ENCODE measurements around the gene GNG11. TPM values are rescaled to one million over a fixed set of nuclear protein-coding genes. Genes with fewer than 3 reads are reported as not detected.

GNG11 gene
- total RNA-seq, 1 donor from 2014 or later: 0.86 TPM

- H3K9me3 ChIP-seq (ENCODE audit: low read depth): no peaks in the 10 kb centered on the region
- TF ChIP-seq, protein P1, sequence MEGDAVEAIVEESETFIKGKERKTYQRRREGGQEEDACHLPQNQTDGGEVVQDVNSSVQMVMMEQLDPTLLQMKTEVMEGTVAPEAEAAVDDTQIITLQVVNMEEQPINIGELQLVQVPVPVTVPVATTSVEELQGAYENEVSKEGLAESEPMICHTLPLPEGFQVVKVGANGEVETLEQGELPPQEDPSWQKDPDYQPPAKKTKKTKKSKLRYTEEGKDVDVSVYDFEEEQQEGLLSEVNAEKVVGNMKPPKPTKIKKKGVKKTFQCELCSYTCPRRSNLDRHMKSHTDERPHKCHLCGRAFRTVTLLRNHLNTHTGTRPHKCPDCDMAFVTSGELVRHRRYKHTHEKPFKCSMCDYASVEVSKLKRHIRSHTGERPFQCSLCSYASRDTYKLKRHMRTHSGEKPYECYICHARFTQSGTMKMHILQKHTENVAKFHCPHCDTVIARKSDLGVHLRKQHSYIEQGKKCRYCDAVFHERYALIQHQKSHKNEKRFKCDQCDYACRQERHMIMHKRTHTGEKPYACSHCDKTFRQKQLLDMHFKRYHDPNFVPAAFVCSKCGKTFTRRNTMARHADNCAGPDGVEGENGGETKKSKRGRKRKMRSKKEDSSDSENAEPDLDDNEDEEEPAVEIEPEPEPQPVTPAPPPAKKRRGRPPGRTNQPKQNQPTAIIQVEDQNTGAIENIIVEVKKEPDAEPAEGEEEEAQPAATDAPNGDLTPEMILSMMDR (IDR thresholded peaks at IDR 0.05): no peak
- TF ChIP-seq EZH2 (IDR thresholded peaks at IDR 0.05) (no peak), EZH2phosphoT487 (IDR thresholded peaks at IDR 0.05) (no peak)
- H3K4me1 Mint-ChIP-seq: peaks cover 10% of the 10 kb centered on the region
- no peak overlapping the region for H3K4me3 Mint-ChIP-seq
- H4K20me1 ChIP-seq (ENCODE audit: low read depth): no peaks in the 10 kb centered on the region
- no peaks in the 10 kb centered on the region for H3K4me1 ChIP-seq
- H3K27ac ChIP-seq: no peak overlapping the region
- no peak for DNase-seq (ENCODE audit: low spot score)
- H3K4me2 ChIP-seq: no peak overlapping the region
- H2AFZ ChIP-seq (replicated peaks): no peak overlapping the region
- no peaks in the 10 kb centered on the region for H3K27me3 ChIP-seq
- H3K9ac ChIP-seq: no peak overlapping the region
- no peaks in the 10 kb centered on the region for H3K27me3 Mint-ChIP-seq (ENCODE audit: insufficient read depth, low read depth)
- no peaks in the 10 kb centered on the region for H3K36me3 Mint-ChIP-seq
- no peaks in the 10 kb centered on the region for H3F3A ChIP-seq (ENCODE audit: low read depth)
- no peaks in the 10 kb centered on the region for H3K9me3 Mint-ChIP-seq
- H3K36me3 ChIP-seq: no peaks in the 10 kb centered on the region
- H3K27ac Mint-ChIP-seq: no peak overlapping the region
- H3K79me2 ChIP-seq (ENCODE audit: low read depth): no peaks in the 10 kb centered on the region
- no peak overlapping the region for H3K4me3 ChIP-seq
Measured at GRCh38 chr7:93973134-93973533, 51.6 kb downstream of the GNG11 start.

DNA sequence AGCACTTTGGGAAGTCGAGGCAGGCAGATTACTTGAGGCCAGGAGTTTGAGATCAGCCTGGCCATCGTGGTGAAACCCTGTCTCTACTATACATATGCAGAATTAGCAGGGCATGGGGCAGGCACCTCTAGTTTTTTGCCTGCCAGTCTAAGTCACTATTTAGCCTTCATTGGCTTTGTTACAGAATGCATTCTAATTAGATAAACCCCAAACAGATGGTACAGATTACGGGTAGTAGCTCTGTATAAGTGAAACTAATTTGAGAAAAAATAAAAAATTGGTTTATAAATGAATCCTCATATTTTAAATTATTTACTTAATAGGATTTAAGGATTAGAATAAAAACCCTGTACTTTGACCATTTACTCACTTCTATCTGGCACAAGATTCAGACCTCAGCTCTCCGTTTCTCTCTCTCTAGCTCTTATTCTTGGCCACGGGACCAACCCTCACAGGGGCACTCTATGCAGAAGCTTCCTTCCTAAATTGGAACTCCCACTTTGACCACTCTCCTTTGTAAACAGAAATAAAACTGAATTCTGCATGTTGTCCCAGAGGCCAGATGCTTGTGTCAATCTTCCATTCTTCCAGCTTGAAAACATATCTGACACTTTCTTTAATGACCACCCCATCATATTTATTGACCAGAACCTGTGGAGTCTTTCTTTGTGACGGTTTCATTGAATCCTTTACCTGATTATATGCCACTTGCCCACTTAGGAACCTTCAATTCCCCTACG, 55.8 kb downstream of the GNG11 start:
- no peaks in the 10 kb centered on the region for H3F3A ChIP-seq (ENCODE audit: low read depth)
- no peak for DNase-seq (ENCODE audit: low spot score)
- H3K9me3 Mint-ChIP-seq: no peaks in the 10 kb centered on the region
- peaks cover 7% of the 10 kb centered on the region for H3K4me1 ChIP-seq
- H3K27ac ChIP-seq: no peak overlapping the region
- H3K79me2 ChIP-seq (ENCODE audit: low read depth): no peaks in the 10 kb centered on the region
- no peak overlapping the region for H2AFZ ChIP-seq (replicated peaks)
- TF ChIP-seq, protein P1 (IDR thresholded peaks at IDR 0.05): no peak
- no peak for TF ChIP-seq EZH2 (IDR thresholded peaks at IDR 0.05)
- TF ChIP-seq EZH2phosphoT487 (IDR thresholded peaks at IDR 0.05): no peak
- no peak overlapping the region for H3K9ac ChIP-seq
- H3K36me3 ChIP-seq: no peaks in the 10 kb centered on the region
- no peaks in the 10 kb centered on the region for H4K20me1 ChIP-seq (ENCODE audit: low read depth)
- H3K36me3 Mint-ChIP-seq: no peaks in the 10 kb centered on the region
- no peak overlapping the region for H3K4me3 Mint-ChIP-seq
- H3K27ac Mint-ChIP-seq: no peak overlapping the region
- no peak overlapping the region for H3K4me3 ChIP-seq
- H3K27me3 Mint-ChIP-seq (ENCODE audit: insufficient read depth, low read depth): no peaks in the 10 kb centered on the region
- H3K9me3 ChIP-seq (ENCODE audit: low read depth): no peaks in the 10 kb centered on the region
- no peaks in the 10 kb centered on the region for H3K27me3 ChIP-seq
- H3K4me2 ChIP-seq: no peak overlapping the region
- H3K4me1 Mint-ChIP-seq: no peaks in the 10 kb centered on the region

Small RNA genes within 50 kb of the gene (small RNA-seq; reads per million reads assigned to genes)
- not detected for gene AC002076.2

Other genes starting within 250 kb of the GNG11 start
- 1.5 and 5.8 TPM in 2 replicates for gene TFPI2, start 31.0 kb upstream of the GNG11 start, total RNA-seq (ENCODE audit: low replicate concordance)
- gene GNGT1, start 15.2 kb upstream of the GNG11 start, total RNA-seq (ENCODE audit: low replicate concordance): 0.06 TPM in 1 of 2 replicates, not detected in the other
- gene BET1, start 82.6 kb downstream of the GNG11 start, total RNA-seq (ENCODE audit: low replicate concordance): 43.8 and 60.7 TPM in 2 replicates

Measured in neural progenitor cell (in vitro differentiated cells).